IMR-90 (cell line): ENCODE results near the gene SHLD3. TPM values are rescaled to one million over a fixed set of nuclear protein-coding genes. Genes with fewer than 3 reads are reported as not detected.

Source experiments
- ATAC-seq: fragments of 200-7000 bp; cut with Tn5 transposase; 2 replicates; pipeline ENCODE4 v1.9.1; 2020; ENCODE audit warnings: low read depth, mild to moderate bottlenecking, moderate library complexity
- Bru-seq: library from RNA; stranded (reverse); fragments of 400-500 nt; gene quantifications from one replicate; lab custom pipeline; 2021; lab: Mats Ljungman, UMichigan
- BruChase-seq, 2 experiments: library from RNA; stranded (reverse); fragments of 400-500 nt; gene quantifications; one replicate each; lab custom pipeline; 2021; lab: Mats Ljungman, UMichigan
- BruUV-seq: library from RNA; stranded (reverse); fragments of 400-500 nt; replicated peaks from 2 replicates; lab custom pipeline; 2021; lab: Mats Ljungman, UMichigan
- CTCF ChIA-PET: fragments of 300-600 bp; formaldehyde crosslinking; extraction: SDS; loops from one replicate; lab custom pipeline; 2021; ENCODE audit warnings: antibody characterized with exemption; lab: Yijun Ruan, JAX
- POLR2A ChIA-PET: fragments of 300-600 bp; sonication (Branson Sonifier 250); formaldehyde crosslinking; loops from one replicate; lab custom pipeline; 2022; ENCODE audit warnings: antibody characterized with exemption; ENCODE audit not compliant: unreplicated experiment; lab: Charles Lee
- DNase-seq: peaks from one replicate; pipeline ENCODE4 v3.0.0; 2013
- H2AFZ ChIP-seq: replicated peaks from 2 replicates; pipeline ENCODE3; 2013; ENCODE audit warnings: low read length, mild to moderate bottlenecking; ENCODE audit not compliant: poor library complexity
- H2AK5ac ChIP-seq: 2 replicates; pipeline ENCODE4 v1.6.1; 2013; ENCODE audit warnings: low read depth, low read length, inconsistent platforms
- H2AK9ac ChIP-seq: replicated peaks from 2 replicates; pipeline ENCODE3; 2013; ENCODE audit warnings: mild to moderate bottlenecking, low read depth, low read length, moderate library complexity; ENCODE audit not compliant: poor library complexity
- H2BK120ac ChIP-seq: 2 replicates; pipeline ENCODE4 v1.6.1; 2013; ENCODE audit warnings: low read depth, low read length, inconsistent platforms
- H2BK15ac ChIP-seq: 3 replicates; pipeline ENCODE4 v1.6.1; 2013; ENCODE audit warnings: low read depth, low read length, inconsistent platforms
- H2BK20ac ChIP-seq: 2 replicates; pipeline ENCODE4 v1.6.1; 2013; ENCODE audit warnings: low read depth, mild to moderate bottlenecking, inconsistent platforms, low read length, moderate library complexity
- H2BK5ac ChIP-seq: 2 replicates; pipeline ENCODE4 v1.6.1; 2013; ENCODE audit warnings: mild to moderate bottlenecking, low read depth, low read length, inconsistent platforms; ENCODE audit not compliant: poor library complexity, severe bottlenecking
- H3K14ac ChIP-seq: replicated peaks from 2 replicates; pipeline ENCODE4 v1.6.1; 2013; ENCODE audit warnings: low read depth, low read length, inconsistent platforms
- H3K18ac ChIP-seq: 2 replicates; pipeline ENCODE4 v1.6.1; 2013; ENCODE audit warnings: low read depth, low read length, control low read depth
- H3K23ac ChIP-seq: 2 replicates; pipeline ENCODE4 v1.6.1; 2013; ENCODE audit warnings: low read depth, low read length, inconsistent platforms
- H3K27ac ChIP-seq: 2 replicates; pipeline ENCODE4 v1.5.1; 2013; ENCODE audit warnings: mild to moderate bottlenecking, control low read depth, low read length; ENCODE audit not compliant: insufficient read depth
- H3K27me3 ChIP-seq: 2 replicates; pipeline ENCODE4 v1.6.1; 2013; ENCODE audit warnings: low read length; ENCODE audit not compliant: control insufficient read depth, insufficient read depth
- H3K36me3 ChIP-seq: 2 replicates; pipeline ENCODE4 v1.6.1; 2013; ENCODE audit warnings: low read length, mixed read lengths; ENCODE audit not compliant: control insufficient read depth, insufficient read depth
- H3K4ac ChIP-seq: 2 replicates; pipeline ENCODE4 v1.6.1; 2013; ENCODE audit warnings: low read depth, low read length, inconsistent platforms
- H3K4me1 ChIP-seq: 2 replicates; pipeline ENCODE4 v1.6.1; 2013; ENCODE audit warnings: low read length, mixed read lengths; ENCODE audit not compliant: control insufficient read depth, insufficient read depth
- H3K4me2 ChIP-seq: 2 replicates; pipeline ENCODE4 v1.6.1; 2013; ENCODE audit warnings: low read depth, mild to moderate bottlenecking, control low read depth, low read length, moderate library complexity
- H3K4me3 ChIP-seq: 2 replicates; pipeline ENCODE4 v1.5.1; 2013; ENCODE audit warnings: low read depth, mild to moderate bottlenecking, control low read depth, low read length, moderate library complexity; ENCODE audit not compliant: insufficient read depth
- H3K56ac ChIP-seq: 2 replicates; pipeline ENCODE4 v1.6.1; 2013; ENCODE audit warnings: low read length, inconsistent platforms; ENCODE audit not compliant: insufficient read depth; ENCODE audit errors: extremely low read depth
- H3K79me1 ChIP-seq, 2 experiments: 2 replicates each; pipeline ENCODE4 v1.6.1; 2013; ENCODE audit warnings: low read length in 2 of 2, inconsistent platforms in 1 of 2, low read depth in 1 of 2
- H3K9ac ChIP-seq: 2 replicates; pipeline ENCODE4 v1.6.1; 2013; ENCODE audit warnings: low read depth, low read length, control low read depth
- H3K9me1 ChIP-seq: 2 replicates; pipeline ENCODE4 v1.6.1; 2013; ENCODE audit warnings: low read length, inconsistent platforms; ENCODE audit not compliant: insufficient read depth
- H3K9me3 ChIP-seq: 2 replicates; pipeline ENCODE4 v1.6.1; 2013; ENCODE audit warnings: low read length; ENCODE audit not compliant: control insufficient read depth, insufficient read depth
- H4K20me1 ChIP-seq: 2 replicates; pipeline ENCODE4 v1.6.1; 2013; ENCODE audit warnings: low read length, inconsistent platforms; ENCODE audit not compliant: insufficient read depth
- H4K5ac ChIP-seq: 2 replicates; pipeline ENCODE4 v1.6.1; 2013; ENCODE audit warnings: mild to moderate bottlenecking, low read depth, low read length, control low read depth
- H4K8ac ChIP-seq, 2 experiments: 2 replicates each; pipeline ENCODE4 v1.6.1; 2013; ENCODE audit warnings: low read depth in 2 of 2, low read length in 2 of 2, control low read depth in 1 of 2, inconsistent platforms in 1 of 2
- H4K91ac ChIP-seq: 2 replicates; pipeline ENCODE4 v1.6.1; 2013; ENCODE audit warnings: low read depth, low read length, inconsistent platforms; ENCODE audit not compliant: insufficient read depth
- CEBPB ChIP-seq: IDR thresholded peaks from 2 replicates; pipeline ENCODE4 v1.6.1; 2012; ENCODE audit warnings: low read depth, low read length, improper control_type of control experiment
- FOS ChIP-seq: fragments of 150-350 bp; IDR thresholded peaks from 2 replicates; pipeline ENCODE4 v1.6.1; 2016; ENCODE audit warnings: low read depth, low read length
- MAZ ChIP-seq: IDR thresholded peaks from 2 replicates; pipeline ENCODE4 v1.6.1; 2012; ENCODE audit warnings: low read depth, mild to moderate bottlenecking, low read length, improper control_type of control experiment, moderate library complexity, borderline replicate concordance
- MXI1 ChIP-seq: IDR thresholded peaks from 2 replicates; pipeline ENCODE4 v1.6.1; 2012; ENCODE audit warnings: low read depth, mild to moderate bottlenecking, low read length, moderate library complexity, borderline replicate concordance
- POLR2A ChIP-seq: IDR thresholded peaks from 2 replicates; pipeline ENCODE4 v1.6.1; 2012; ENCODE audit warnings: mild to moderate bottlenecking, low read depth, low read length
- RAD21 ChIP-seq: IDR thresholded peaks from 2 replicates; pipeline ENCODE4 v1.6.1; 2012; ENCODE audit warnings: low read length, improper control_type of control experiment
- RCOR1 ChIP-seq: IDR thresholded peaks from 2 replicates; pipeline ENCODE4 v1.6.1; 2012; ENCODE audit warnings: mild to moderate bottlenecking, low read length, improper control_type of control experiment; ENCODE audit not compliant: insufficient replicate concordance
- RFX5 ChIP-seq: IDR thresholded peaks from 2 replicates; pipeline ENCODE4 v1.8.0; 2012; ENCODE audit warnings: low read depth, mild to moderate bottlenecking, low read length, moderate library complexity
- WGBS, 2 experiments: methylation state at CpG; one replicate each; pipeline versions ENCODE4 v1.1.5 to v1.1.7; 2013; ENCODE audit warnings: missing lambda C conversion rate in 2 of 2; ENCODE audit not compliant: insufficient read length in 1 of 2; ENCODE audit errors: extremely low coverage in 2 of 2; 5-methylcytosine and 5-hydroxymethylcytosine counted together
- dilution Hi-C: fragments of 300-500 bp; cut with HindIII; formaldehyde crosslinking; loops from one replicate; pipeline ENCODE4 v1.14.3; 2018; ENCODE audit warnings: low sequenced_read_pairs; ENCODE audit not compliant: unreplicated experiment
- in situ Hi-C: fragments of 300-500 bp; cut with MboI; formaldehyde crosslinking; loops from 3 replicates; pipeline ENCODE4 v1.14.3; 2019; ENCODE audit warnings: low sequenced_read_pairs, inconsistent platforms, mixed read lengths
- intact Hi-C: fragments of 100-400 bp; cut with micrococcal nuclease; formaldehyde crosslinking; loops from 2 replicates; pipeline ENCODE4 v1.10.0; 2022
- long read RNA-seq: library from polyadenylated mRNA; unstranded; transcript quantifications from one replicate; pipeline ENCODE4 v2.0.0, GENCODE V29; 2021; ENCODE audit not compliant: unreplicated experiment
- polyA plus RNA-seq, 3 experiments: library from polyadenylated mRNA; depleted of rRNA; stranded (reverse); fragments of >200 nt; gene quantifications; 2 replicates each; pipeline ENCODE4 v1.2.3, GENCODE V29; 2012; ENCODE audit warnings: low replicate concordance in 1 of 3
- total RNA-seq: library from RNA; depleted of rRNA; stranded (reverse); fragments of >200 nt; gene quantifications from 2 replicates; pipeline ENCODE4 v1.2.3, GENCODE V29; 2012; rRNA removed
- TF ChIP-seq, protein P1 (sequence below): conservative IDR thresholded peaks from 2 replicates; pipeline ENCODE4 v1.5.1; 2012; ENCODE audit warnings: mild to moderate bottlenecking, low read depth, low read length, improper control_type of control experiment

The SHLD3 gene, protein sequence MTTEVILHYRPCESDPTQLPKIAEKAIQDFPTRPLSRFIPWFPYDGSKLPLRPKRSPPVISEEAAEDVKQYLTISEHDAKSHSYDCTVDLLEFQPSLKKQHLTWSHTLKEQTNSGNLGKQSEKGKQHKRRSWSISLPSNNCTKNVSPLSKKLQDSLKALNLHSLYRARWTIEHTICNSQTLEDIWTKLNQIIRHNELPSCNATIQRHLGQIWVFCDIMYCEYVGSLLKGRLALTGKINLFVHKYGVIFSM
- total RNA-seq (2.5 and 3.9 TPM in 2 replicates), polyA plus RNA-seq (2012; rRNA removed) (1.6 and 1.7 TPM in 2 replicates), Bru-seq, nascent RNA (percentile 78 among the genes with signal in this experiment), BruChase-seq, experiment 1, labeled RNA remaining after a 6-hour chase (percentile 61 among the genes with signal in this experiment), BruChase-seq, experiment 2, labeled RNA remaining after a 2-hour chase (percentile 66 among the genes with signal in this experiment)
- 0.18 and 0.41 TPM in 2 replicates for polyA plus RNA-seq (2012; cell fraction: cytosol; rRNA removed)
- polyA plus RNA-seq (2012; cell fraction: nucleus; rRNA removed; ENCODE audit: low replicate concordance), result 0.08 and 1.3 TPM in 2 replicates
- long read RNA-seq, result 0 reads

DNA sequence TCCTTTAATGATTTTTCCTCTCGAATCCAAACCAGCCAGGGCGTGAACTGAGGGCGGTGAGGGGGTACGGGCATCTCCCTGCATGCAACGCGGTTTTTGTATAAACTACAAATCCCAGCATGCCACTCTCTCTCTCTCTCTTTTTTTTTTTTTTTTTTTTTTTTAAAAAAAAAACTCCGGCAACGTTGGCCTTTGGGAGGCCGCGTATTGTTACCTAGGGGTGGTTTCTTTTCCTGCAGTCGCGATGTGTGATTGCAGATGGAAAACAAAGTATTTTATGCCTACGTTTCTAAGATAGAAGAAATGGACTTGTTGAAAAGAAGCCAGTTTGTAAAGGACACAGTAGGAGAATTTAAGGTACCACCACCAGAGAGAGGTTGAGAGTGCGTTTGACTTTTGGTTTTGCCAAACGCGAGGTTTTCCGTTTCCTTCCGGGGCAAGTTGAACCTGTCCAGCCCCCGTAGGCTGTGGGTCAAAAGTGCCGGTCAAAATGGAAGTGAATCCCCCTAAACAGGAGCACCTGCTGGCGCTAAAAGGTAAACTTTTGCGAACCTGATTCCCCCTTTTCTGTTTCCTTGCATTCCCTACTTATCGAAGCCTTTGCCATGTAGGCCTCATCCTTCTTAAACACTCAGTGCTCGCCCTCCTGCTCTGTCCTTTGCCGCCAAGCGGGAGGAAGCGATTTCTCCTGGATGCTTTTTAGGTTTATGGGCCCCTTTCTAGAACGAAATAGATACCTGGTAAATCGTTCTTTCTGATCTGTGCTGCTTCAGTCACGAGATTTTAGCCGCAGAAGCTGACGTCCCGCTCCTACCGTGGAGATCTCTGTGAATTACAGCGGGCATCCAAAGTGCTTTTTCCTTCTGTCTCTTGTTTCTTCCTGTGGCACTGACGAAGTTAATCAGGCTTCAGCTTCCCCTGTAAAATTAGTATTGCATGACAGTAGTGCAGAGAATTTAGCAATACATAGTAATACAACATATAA lies at the start of gene SHLD3, which contains the start of gene TRAPPC13:
Gene SHLD3, plus strand, starts transcription at position 457 of the 985 bp plus-strand sequence. CDS start 4,561 bp downstream, outside the sequence.
Gene TRAPPC13, plus strand, starts transcription at position 457 of the 985 bp plus-strand sequence. Its CDS starts 34 bp downstream, at position 491.
- Histone ChIP-seq H3K56ac (peak within 1 kb of the TSS; percentile 96), H2BK15ac (peak within 1 kb of the TSS; percentile 53), H3K4me1 (no peaks in the 10 kb centered on the region), H4K5ac (peak within 1 kb of the TSS; percentile 93), H3K23ac (peak within 1 kb of the TSS; percentile 94), H2AK5ac (peak within 1 kb of the TSS; percentile 65), H2AFZ (peak within 1 kb of the TSS; percentile 100), H3K14ac (peak within 1 kb of the TSS; percentile 96), H4K20me1 (0 out of 2 replicates have a peak, but pooled peaks cover 7% of the 10 kb centered on the region), H3K4me2 (peak within 1 kb of the TSS; percentile 98), H2BK120ac (peak within 1 kb of the TSS; percentile 61), H4K91ac (peak within 1 kb of the TSS; percentile 87), H2BK20ac (peak within 1 kb of the TSS; percentile 55; the same call in 1 of the 2 replicates), H4K8ac (peak within 1 kb of the TSS; percentile 88 to 99), H3K27me3 (no peaks in the 10 kb centered on the region), H3K9ac (peak within 1 kb of the TSS; percentile 95), H3K18ac (peak within 1 kb of the TSS; percentile 79), H3K36me3 (no peaks in the 10 kb centered on the region; the same call in 1 of the 2 replicates), H3K9me3 (no peaks in the 10 kb centered on the region), H3K4ac (peak within 1 kb of the TSS; percentile 87), H3K4me3 (peak within 1 kb of the TSS; percentile 77), H3K27ac (peak within 1 kb of the TSS; percentile 85), H2AK9ac (peak within 1 kb of the TSS; percentile 93), H3K79me1 (peaks cover 11 to 51% of the 10 kb centered on the region in 2 experiments), H2BK5ac (peak within 1 kb of the TSS; percentile 97), H3K9me1 (peaks cover 3% of the 10 kb centered on the region; the same call in 1 of the 2 replicates)
- TSS peak; percentile 64 for BruUV-seq
- ChIA-PET CTCF (no interaction called here), POLR2A (no interaction called here)
- dilution Hi-C loops (no loop called here), intact Hi-C loops (loop anchor here (2.0 to 10.0 kb wide), 3 partner anchors 96 to 520 kb away; partner anchors contain the start of genes ERBIN and SREK1), in situ Hi-C loops (no loop called here)
- 0% methylated on average over 14 of the region's 36 CpGs; no CpG with 5 or more reads in 1 of the 2 experiments for WGBS, 2 experiments
- DNase-seq, result peak; percentile 85
- ATAC-seq, result peak; percentile 79
- TF ChIP-seq MXI1 (no peak; the same call in 1 of the 2 replicates), RCOR1 (peak; percentile 8), RAD21 (no peak), MAZ (peak; percentile 45; the same call in 1 of the 2 replicates), FOS (no peak), RFX5 (no peak), POLR2A (peak; percentile 50; the same call in 1 of the 2 replicates), CEBPB (no peak)
- TF ChIP-seq, protein P1, sequence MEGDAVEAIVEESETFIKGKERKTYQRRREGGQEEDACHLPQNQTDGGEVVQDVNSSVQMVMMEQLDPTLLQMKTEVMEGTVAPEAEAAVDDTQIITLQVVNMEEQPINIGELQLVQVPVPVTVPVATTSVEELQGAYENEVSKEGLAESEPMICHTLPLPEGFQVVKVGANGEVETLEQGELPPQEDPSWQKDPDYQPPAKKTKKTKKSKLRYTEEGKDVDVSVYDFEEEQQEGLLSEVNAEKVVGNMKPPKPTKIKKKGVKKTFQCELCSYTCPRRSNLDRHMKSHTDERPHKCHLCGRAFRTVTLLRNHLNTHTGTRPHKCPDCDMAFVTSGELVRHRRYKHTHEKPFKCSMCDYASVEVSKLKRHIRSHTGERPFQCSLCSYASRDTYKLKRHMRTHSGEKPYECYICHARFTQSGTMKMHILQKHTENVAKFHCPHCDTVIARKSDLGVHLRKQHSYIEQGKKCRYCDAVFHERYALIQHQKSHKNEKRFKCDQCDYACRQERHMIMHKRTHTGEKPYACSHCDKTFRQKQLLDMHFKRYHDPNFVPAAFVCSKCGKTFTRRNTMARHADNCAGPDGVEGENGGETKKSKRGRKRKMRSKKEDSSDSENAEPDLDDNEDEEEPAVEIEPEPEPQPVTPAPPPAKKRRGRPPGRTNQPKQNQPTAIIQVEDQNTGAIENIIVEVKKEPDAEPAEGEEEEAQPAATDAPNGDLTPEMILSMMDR, result no peak
